ENCODE data around the gene SEL1L2.

DNA sequence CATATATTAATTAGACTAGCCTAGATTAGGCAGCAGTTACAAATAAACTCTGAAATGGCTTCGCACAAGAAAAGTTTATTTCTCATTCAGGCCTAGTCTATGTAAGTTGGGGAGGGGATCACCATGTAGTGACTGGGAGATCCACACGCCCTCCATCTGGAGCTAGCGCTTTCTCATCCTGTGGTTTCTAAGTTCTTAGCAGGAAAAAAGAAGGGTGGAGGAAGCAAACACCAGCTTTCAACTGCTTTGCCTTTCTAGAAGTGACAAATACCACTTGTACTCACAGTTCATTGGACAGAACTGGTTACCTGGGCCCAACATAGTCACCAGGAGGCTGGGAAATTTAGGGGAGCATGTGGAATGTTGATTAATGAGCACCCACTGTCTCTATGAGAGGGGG, 158.9 kb downstream of the SEL1L2 start:
- TF ChIP-seq CTCF (tag by site-specific recombination; IDR thresholded peaks at IDR 0.05) (no peak), ZNF140 (tag by site-specific recombination; IDR thresholded peaks at IDR 0.05) (no peak), ZNF707 (tag by site-specific recombination; IDR thresholded peaks at IDR 0.05) (no peak)
